Thyroid gland (tissue), 4 donors: Measurements from ENCODE around the gene PKD1. TPM values are rescaled to one million over a fixed set of nuclear protein-coding genes. Genes with fewer than 3 reads are reported as not detected.

Source experiments
- DNase-seq, 2 donors: peaks; one replicate each; pipeline ENCODE4 v3.0.0-alpha.2; 2019
- H3K27ac ChIP-seq, 3 donors: fragments of 200-600 bp; sonication (generic); 1 replicate in 2 of 3; 2 replicates in 1 of 3; pipeline ENCODE4 v1.5.1; 2016 to 2019; ENCODE audit warnings: mild to moderate bottlenecking in 1 of 3, moderate library complexity in 1 of 3
- H3K27me3 ChIP-seq: fragments of 200-600 bp; sonication (generic); one replicate; pipeline ENCODE4 v1.5.1; 2019
- H3K36me3 ChIP-seq, 2 donors: fragments of 200-600 bp; sonication (generic); one replicate each; pipeline ENCODE4 v1.5.1; 2016 to 2019
- H3K4me1 ChIP-seq, 2 donors: fragments of 200-600 bp; sonication (generic); one replicate each; pipeline ENCODE4 v1.5.1; 2017 to 2019
- H3K4me3 ChIP-seq, 3 donors: fragments of 200-600 bp; sonication (generic); replicated peaks in 1 of 3; 1 replicate in 2 of 3; 2 replicates in 1 of 3; pipeline ENCODE4 v1.5.1; 2016; ENCODE audit warnings: mild to moderate bottlenecking in 1 of 3
- H3K9me3 ChIP-seq: fragments of 200-600 bp; sonication (generic); one replicate; pipeline ENCODE4 v1.5.1; 2017
- CTCF ChIP-seq, 6 experiments: fragments of 200-600 bp in 3 of 6; fragments of 450-650 bp in 3 of 6; sonication (generic) in 3 of 6; IDR thresholded peaks; one replicate each; pipeline ENCODE4 v1.5.1; 2016 to 2019; ENCODE audit warnings: antibody characterized with exemption in 6 of 6, mild to moderate bottlenecking in 2 of 6, inconsistent platforms in 1 of 6, moderate library complexity in 1 of 6
- POLR2A ChIP-seq, 2 donors: fragments of 450-650 bp; IDR thresholded peaks; one replicate each; pipeline ENCODE4 v1.6.1; 2017; ENCODE audit warnings: antibody characterized with exemption in 2 of 2, mild to moderate bottlenecking in 2 of 2, moderate library complexity in 1 of 2
- WGBS, 2 donors: methylation state at CpG; one replicate each; pipeline ENCODE4 v1.1.5; 2017; 5-methylcytosine and 5-hydroxymethylcytosine counted together
- intact Hi-C: fragments of 100-400 bp; cut with DNase I; formaldehyde crosslinking; loops from one replicate; pipeline ENCODE4 v1.15.1; 2023
- total RNA-seq, 4 donors: library from RNA; depleted of rRNA; stranded (reverse); fragments of >200 nt; gene quantifications; one replicate each; pipeline ENCODE4 v1.2.3, GENCODE V29; 2016

The PKD1 gene
- total RNA-seq, 4 donors from 2014 or later = 66.9 to 153 (median 87.7) TPM

GRCh38 chr16:2159175-2159838 is 23.6 kb upstream of the PKD1 start:
- 58 to 81% methylated on average over 6 to 20 of the region's 24 CpGs for WGBS, 2 donors
- H3K36me3 ChIP-seq = no peaks in the 10 kb centered on the region
- peak overlapping the region; percentile 46 to 63 (median 57) for H3K27ac ChIP-seq
- no peaks in the 10 kb centered on the region for H3K9me3 ChIP-seq
- no peak for DNase-seq
- no peaks in the 10 kb centered on the region for H3K27me3 ChIP-seq
- peaks cover 18 to 43% of the 10 kb centered on the region in 2 donors for H3K4me1 ChIP-seq
- no peak overlapping the region for H3K4me3 ChIP-seq
- intact Hi-C loops = no loop called here
- TF ChIP-seq CTCF (IDR thresholded peaks at IDR 0.05) (no peak), POLR2A (IDR thresholded peaks at IDR 0.05) (no peak)

GRCh38 chr16:2158262-2158638 is 22.6 kb upstream of the PKD1 start:
- Histone ChIP-seq H3K4me1 (peaks cover 28 to 52% of the 10 kb centered on the region in 2 donors), H3K27me3 (no peaks in the 10 kb centered on the region), H3K36me3 (no peaks in the 10 kb centered on the region), H3K4me3 (no peak overlapping the region), H3K27ac (peak overlapping the region in 1 of 3 donors; percentile 63), H3K9me3 (no peaks in the 10 kb centered on the region)
- DNase-seq = no peak
- TF ChIP-seq POLR2A (IDR thresholded peaks at IDR 0.05) (no peak), CTCF (IDR thresholded peaks at IDR 0.05) (no peak)
- intact Hi-C loops = no loop called here
- 78 to 95% methylated on average over 13 to 15 of the region's 15 CpGs for WGBS, 2 donors

- no peak for DNase-seq
- H3K4me3 ChIP-seq = no peak overlapping the region
- H3K27me3 ChIP-seq = no peaks in the 10 kb centered on the region
- H3K9me3 ChIP-seq = no peaks in the 10 kb centered on the region
- no peak for TF ChIP-seq POLR2A (IDR thresholded peaks at IDR 0.05)
- TF ChIP-seq CTCF (IDR thresholded peaks at IDR 0.05) = no peak
- no peaks in the 10 kb centered on the region for H3K36me3 ChIP-seq
- H3K4me1 ChIP-seq = peaks cover 33 to 57% of the 10 kb centered on the region in 2 donors
- no peak overlapping the region for H3K27ac ChIP-seq
- WGBS, 2 donors = 85 to 96% methylated on average over 16 to 25 of the region's 27 CpGs
- intact Hi-C loops = no loop called here
Observed at GRCh38 chr16:2157480-2158261, 22.0 kb upstream of the PKD1 start.

- intact Hi-C loops = no loop called here
- no peak for TF ChIP-seq CTCF (IDR thresholded peaks at IDR 0.05)
- no peak for TF ChIP-seq POLR2A (IDR thresholded peaks at IDR 0.05)
- Histone ChIP-seq H3K27me3 (no peaks in the 10 kb centered on the region), H3K36me3 (no peaks in the 10 kb centered on the region), H3K4me1 (peaks cover 36 to 66% of the 10 kb centered on the region in 2 donors), H3K4me3 (peak overlapping the region in 1 of 3 donors; percentile 83), H3K9me3 (no peaks in the 10 kb centered on the region), H3K27ac (no peak overlapping the region)
- DNase-seq = no peak
- 65 to 70% methylated on average over 5 of the region's 5 CpGs for WGBS, 2 donors
Observed at GRCh38 chr16:2156849-2157224, 21.1 kb upstream of the PKD1 start.
